ENCODE data around the gene PCDH18.

- TF ChIP-seq POLR2A (IDR thresholded peaks at IDR 0.05; ENCODE audit: low read length) (no peak), GATA1 (IDR thresholded peaks at IDR 0.05; ENCODE audit: low read depth, low read length) (no peak)
Observed at GRCh38 chr4:137533855-137534254, 1.6 kb upstream of the PCDH18 start.
